Left lobe of liver (tissue), 2 donors: Measurements from ENCODE around the gene APLNR. TPM values are rescaled to one million over a fixed set of nuclear protein-coding genes. Genes with fewer than 3 reads are reported as not detected.
A peak's percentile ranks its signal among the peaks of the same experiment; 100 is the strongest.

Experiments used
- ATAC-seq: fragments of 200-7000 bp; cut with Tn5 transposase; one replicate; pipeline ENCODE4 v1.9.1; 2020; ENCODE audit warnings: mild to moderate bottlenecking, moderate library complexity
- DNase-seq: peaks from one replicate; pipeline ENCODE4 v3.0.0-alpha.2; 2020; ENCODE audit warnings: low spot score
- total RNA-seq: library from RNA; stranded (reverse); gene quantifications from one replicate; pipeline ENCODE4 v1.2.1, GENCODE V29; 2021
- donor health status: DM: no; HTN: no; CAD: no; lungs with moderate emphysema.
- donor health status: DM: no; HTN: yes; CAD: no.

APLNR gene
- total RNA-seq, 1 donor from 2014 or later, result 2.4 TPM

DNA sequence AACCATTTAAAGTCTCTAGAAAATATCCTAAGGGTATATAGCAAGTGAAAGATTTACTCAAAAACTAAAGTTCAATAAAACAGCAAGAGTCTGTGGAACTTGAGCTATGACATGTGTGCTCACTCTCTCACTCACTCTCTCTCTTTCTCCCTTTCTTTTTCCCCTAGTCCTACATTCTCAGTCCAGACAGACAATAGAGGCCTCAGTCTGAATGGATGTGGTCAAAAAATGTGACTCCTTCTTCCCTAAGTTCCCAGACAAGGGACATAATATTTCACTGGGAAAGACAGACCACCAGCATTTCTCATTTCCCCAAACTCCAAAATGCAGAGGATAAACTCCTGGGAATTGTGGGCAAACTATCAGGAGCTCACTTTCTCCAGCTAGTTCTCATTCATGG lies 17.6 kb upstream of the APLNR start:
- ATAC-seq (no peak), DNase-seq (no peak)

DNA sequence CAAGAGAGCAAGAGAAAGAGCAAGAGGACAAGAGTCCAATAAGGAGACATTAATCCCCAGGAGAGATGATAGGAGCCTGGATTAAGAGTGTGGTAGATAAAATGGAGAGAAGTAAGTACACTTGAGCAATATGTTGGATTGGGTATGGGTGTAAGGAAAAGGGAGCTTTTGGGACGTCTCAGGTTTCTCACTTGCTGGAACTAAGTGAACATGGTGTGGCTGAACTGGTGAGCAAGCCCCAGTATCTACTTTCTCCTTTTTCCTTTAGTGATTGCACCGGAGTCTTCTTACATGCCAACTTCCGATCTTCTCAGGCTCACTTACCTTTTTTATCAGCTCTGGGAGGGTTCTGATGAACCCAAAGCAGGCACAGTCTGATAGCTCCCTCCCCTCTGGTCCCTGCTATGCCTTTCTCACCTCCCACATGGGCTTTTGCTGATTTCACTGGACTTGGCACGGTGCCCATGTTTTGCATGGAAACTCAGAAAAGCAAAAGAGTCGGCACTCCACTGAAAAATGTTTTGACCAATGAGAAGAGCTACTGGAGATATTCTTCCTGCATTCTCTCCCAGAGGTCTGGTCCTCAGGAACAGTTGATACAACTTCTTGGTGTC lies 14.5 kb upstream of the APLNR start:
- no peak for DNase-seq
- no peak for ATAC-seq

DNA sequence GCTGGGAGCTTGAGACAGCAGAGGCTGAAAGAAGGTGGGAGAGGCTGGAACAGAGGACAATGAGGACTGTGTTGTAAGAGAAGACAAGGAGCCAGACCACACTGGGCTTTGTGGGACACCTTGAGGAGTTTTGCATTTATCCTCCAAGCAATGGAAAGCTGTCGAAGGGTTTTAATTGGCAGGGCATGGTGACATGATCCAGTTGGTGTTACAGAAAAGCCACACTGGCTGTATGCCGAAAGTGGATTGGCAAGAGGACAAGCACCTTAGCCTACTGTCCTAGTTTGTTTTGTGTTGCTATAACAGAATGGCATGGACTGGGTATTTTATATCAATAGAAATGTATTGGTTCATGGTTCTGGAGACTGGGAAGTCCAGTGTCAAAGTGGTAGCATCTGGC lies 14.0 kb upstream of the APLNR start:
- ATAC-seq (peak; percentile 54), DNase-seq (peak; percentile 58)

DNA sequence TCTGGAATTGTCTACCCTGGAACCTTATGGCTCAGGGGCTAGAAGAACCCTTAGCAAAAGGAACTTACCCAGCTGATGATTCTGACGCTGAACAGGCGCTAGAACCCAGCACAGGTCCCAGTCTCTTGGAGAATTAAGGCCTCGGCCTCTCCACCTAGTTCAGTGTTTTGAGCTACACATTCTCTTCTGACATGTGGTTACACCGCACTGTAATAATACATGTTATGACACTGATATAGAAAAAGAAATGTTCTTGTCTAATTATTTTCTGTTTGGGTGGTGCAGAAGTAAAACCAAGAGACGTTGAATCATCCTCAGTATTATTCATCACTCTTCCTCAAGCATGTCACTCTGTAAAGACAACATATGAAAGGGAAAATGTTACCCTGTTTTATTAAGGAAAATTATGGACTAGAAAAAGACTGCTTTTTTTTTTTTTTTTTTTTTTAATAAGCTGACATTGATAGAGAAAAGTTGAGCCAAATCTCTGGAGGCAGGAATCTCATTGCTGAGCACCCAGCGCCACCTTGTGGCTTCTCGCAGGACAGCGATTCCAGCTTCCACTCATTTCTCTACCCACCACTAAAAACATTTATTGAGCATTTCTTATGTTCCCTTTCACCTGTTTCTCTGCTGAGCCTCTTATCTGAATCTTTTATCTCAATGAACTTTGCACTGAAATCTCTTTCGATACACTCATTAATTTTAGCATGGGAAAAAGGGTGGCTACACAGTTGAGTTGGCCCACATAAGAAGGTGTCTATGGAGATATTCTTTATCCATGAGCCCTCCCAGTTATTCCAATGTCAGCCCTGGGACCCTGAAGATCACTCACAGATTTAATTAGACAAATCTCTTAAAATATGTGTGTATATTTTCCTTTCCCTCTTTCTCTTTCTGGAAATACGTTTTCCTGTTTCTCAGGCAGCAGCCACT lies 12.6 kb upstream of the APLNR start:
- ATAC-seq, result peak; percentile 85

DNA sequence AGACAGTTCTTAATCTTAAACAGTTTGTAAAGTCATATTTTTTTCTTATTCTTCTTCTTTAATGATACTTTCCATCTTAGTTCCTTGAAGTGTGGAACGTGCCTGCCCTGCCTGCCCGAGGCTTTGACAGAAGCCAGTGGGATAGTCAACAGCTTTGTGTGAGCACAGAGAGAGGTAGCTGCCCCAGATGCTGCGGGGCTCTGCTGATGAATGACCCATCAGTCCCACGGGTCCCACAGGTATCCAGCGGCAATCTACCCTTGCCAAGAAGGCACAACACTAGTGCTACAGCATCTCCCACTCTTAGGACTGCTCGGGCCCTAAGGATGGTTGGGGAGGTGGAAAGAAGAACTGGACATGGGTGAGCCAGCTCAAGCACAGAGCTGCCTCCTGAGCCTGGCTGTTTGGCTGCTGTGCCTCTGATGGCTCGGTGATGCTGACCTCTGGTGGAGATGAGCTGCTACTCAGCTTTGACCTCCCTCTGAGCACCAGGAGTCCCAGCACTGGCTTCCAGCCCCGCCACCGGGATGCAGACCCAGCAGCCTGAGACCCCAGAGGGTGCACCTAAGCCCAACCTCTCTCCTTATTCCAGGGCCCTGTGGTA lies 11.8 kb upstream of the APLNR start:
- ATAC-seq (peak; percentile 95), DNase-seq (peak; percentile 72)

More for the DNA sequence above, 12.6 kb upstream of the APLNR start:
- peak; percentile 65 for DNase-seq

- DNase-seq (no peak), ATAC-seq (no peak)
Measured at GRCh38 chr11:57244911-57245310, 7.9 kb upstream of the APLNR start.

DNA sequence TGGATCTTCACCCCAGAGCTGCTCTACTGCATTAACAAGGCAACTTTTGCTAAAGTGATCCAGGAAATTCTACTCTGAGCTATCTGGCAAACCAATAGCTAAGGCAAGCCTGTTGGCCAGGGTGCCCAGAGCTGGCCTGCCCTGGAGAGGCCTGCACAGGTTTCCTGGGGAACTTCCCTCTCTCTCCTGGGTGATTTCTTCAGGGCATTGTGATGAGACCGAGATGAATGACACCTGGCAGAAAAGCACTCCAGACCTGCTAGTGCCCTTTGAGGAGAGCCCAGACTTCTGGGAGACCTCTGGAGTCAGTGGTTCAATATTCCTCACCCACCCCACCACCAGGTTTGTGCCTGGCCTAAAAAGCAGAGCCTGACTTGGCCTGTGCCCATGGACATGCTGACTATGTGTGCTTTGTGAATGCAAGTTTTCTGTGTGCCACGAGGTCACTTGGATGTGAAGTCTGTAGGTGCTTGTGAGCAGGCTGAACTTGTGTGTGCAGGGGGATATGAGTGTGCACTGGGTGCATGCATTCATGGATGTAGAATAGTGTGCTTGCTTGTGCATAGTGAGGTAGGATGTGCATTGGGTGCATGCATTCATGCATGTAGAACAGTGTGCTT lies 4.4 kb upstream of the APLNR start:
- ATAC-seq, result peak; percentile 45

DNA sequence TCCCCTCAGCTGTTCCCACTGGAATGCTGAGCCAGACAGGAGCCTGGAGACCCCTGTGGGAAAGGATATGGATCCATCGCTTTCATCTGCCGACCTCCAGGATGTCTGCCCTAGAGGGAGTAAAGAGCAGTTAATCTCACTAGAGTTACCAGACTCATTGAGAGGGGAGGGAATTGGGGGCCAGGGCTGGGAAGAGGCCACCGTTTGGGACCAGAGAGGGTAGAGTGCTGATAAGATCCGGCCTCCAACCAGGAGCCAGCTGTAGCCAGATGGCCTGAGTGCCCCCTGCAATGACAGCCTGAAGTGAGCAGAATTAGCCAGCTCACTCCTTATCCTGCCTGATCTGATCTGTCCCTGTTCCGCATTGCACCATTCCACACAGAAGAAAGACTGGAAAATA lies 3.7 kb upstream of the APLNR start:
- no peak for DNase-seq
- ATAC-seq, result peak; percentile 33

More for the DNA sequence above, 4.4 kb upstream of the APLNR start:
- peak; percentile 59 for DNase-seq

DNA sequence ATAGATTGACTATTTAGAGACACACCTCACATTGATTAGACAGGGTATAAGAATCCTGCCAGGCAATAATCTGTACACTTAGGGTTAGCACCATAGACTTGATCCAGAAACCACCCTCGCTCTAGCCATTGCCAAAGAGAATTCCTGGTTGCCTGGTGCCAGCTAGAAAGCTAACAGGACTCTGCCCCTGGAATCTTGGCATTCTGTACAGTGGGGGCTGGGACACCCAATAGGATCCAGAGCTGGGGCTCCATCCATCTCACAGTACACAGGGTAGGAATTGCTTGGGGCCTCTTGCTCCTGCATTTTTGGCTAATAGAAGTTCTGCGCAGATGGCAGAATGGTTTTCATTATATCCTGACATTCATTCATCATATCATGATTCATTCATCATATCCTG lies 3.0 kb upstream of the APLNR start:
- ATAC-seq (peak; percentile 91), DNase-seq (peak; percentile 90)

DNA sequence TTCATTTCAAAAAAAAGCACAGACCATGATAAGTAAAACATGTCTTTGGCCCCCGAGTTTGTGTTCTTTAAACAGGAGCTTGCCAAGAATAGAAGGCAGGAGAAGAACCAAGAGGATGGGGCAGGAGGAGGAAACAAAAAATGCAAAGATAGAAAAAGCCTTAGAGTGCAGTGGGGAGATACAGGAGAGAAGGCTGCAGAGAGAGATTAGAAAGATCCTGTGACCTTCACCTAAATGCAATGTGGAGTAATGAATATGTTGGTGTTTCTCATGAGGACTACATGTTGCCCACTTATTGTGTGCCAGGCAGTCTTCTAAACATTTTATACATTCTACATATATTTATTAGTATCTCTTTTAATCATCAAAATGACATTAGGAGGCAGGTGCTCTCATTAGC lies 2.3 kb upstream of the APLNR start:
- DNase-seq (no peak), ATAC-seq (no peak)

DNA sequence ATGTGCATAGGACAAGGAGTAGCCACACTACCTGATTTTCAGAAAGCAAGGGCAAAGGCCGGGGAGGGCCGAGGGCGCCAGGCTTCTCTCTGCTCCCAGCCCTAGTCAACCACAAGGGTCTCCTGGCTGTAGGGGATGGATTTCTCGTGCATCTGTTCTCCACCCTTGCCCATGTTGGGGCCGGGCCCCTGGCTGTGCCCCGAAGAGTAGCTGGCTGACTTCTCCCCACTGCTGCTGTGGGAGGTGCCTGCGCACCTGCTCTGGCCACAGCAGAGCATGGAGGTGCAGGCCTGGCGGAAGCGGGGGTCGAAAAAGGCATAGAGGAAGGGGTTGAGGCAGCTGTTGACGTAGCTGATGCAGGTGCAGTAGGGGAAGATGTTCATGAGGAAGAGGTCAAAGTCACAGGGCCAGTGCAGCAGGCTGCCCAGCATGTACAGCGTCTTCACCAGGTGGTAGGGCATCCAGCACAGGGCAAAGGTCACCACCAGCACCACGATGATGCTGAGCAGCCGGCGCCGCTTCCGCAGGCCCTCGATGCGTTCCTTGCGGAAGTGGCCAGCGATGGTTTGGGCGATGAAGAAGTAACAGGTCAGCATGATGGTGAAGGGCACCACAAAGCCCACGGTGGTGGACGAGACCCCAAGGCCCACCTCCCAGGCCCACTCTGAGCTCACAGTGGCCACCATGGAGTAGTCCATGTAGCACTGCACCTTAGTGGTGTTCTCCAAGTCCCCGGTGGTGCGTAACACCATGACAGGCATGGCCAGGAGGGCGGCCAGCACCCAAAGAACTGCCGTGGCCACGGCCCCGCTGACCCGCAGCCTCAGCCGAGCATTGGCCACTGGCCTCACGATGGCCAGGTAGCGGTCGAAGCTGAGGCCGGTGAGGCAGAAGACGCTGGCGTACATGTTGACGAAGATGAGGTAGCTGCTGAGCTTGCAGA lies 1.0 kb downstream of the APLNR start:
- DNase-seq (no peak), ATAC-seq (no peak)

DNA sequence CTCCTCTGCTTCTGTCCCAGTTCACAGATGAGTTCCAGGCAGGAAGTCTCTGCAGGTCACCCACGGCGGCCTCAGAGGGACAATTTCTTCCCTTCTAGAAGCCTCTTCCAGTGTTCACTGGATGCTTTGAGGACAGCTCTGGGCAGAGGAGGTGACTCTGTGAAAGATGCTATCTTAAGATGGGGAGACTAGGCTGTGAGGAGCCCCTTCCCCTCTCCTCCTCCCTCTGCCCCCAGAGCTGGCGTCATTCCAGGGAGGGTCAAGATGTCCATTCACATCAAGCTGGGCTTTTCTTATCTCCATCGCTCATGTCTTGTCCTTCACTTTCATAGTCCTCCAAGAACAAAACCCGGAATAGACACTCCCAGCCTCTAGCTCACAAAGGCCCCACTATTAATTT lies 3.3 kb downstream of the APLNR start:
- DNase-seq (no peak), ATAC-seq (no peak)

- DNase-seq (no peak), ATAC-seq (no peak)
Measured at GRCh38 chr11:57231539-57232253, 5.4 kb downstream of the APLNR start.

GRCh38 chr11:57230791-57231538 lies 6.1 kb downstream of the APLNR start:
- DNase-seq (no peak), ATAC-seq (no peak)

GRCh38 chr11:57230316-57230715 lies 6.7 kb downstream of the APLNR start:
- DNase-seq, result no peak
- ATAC-seq, result no peak

DNA sequence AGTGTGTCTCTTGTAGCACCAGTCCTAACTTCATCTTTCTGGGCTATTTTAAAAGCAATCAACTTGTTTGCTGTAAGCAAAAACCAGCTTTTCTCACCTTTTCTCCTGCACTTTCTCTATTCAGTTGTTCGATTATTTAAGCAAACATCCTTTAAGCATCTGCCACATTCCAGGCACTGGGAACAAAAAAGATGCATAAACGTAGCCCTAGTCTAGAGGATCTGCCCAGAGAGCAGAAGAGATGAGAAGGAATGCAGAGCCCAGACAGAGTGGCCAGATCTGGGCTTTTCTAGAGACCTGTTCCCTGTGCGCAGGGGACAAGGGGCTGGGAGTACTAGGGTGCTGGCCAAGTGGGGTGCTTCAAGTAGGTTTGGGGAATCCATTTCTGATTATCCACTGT lies 8.4 kb downstream of the APLNR start:
- DNase-seq, result no peak
- no peak for ATAC-seq

GRCh38 chr11:57224537-57224936 lies 12.5 kb downstream of the APLNR start:
- DNase-seq (no peak), ATAC-seq (no peak)

GRCh38 chr11:57224128-57224527 lies 12.9 kb downstream of the APLNR start:
- no peak for DNase-seq

DNA sequence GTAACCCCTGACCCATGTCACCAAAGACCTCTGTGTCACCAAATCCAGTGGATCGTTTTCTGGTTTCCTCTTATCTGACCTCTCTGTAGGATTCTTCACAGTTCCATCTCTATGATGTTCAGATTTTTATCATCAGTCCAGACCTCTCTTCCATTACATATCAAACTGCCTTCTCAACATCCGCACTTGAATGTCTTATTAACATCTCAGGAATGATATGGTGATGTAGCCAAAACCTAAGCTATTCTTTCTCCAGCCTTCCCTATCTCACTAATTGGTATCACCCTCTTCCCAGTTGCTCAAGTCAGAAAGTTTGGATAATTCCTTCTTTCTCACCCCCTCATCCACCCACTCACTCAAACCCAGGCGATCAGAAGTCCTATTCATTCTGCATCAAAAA lies 13.4 kb downstream of the APLNR start:
- ATAC-seq, result no peak
- no peak for DNase-seq

More at GRCh38 chr11:57224128-57224527, 12.9 kb downstream of the APLNR start:
- no peak for ATAC-seq
